HCT116 (cell line): ENCODE measurements around the gene FGF7.

ENCODE experiments used
- CTCF ChIP-seq, 3 experiments: fragments of 200-600 bp in 1 of 3; sonication (generic) in 1 of 3; IDR thresholded peaks in 2 of 3; conservative IDR thresholded peaks in 1 of 3; 2 replicates each; pipeline ENCODE4 v1.5.1; 2012 to 2017; ENCODE audit warnings: low read depth in 2 of 3, low read length in 2 of 3, antibody characterized with exemption in 1 of 3, borderline replicate concordance in 1 of 3, control low read depth in 1 of 3, mild to moderate bottlenecking in 1 of 3, mixed read lengths in 1 of 3, mixed run types in 1 of 3, moderate library complexity in 1 of 3; ENCODE audit not compliant: insufficient read depth in 1 of 3
- REST ChIP-seq: IDR thresholded peaks from 2 replicates; pipeline ENCODE4 v1.6.1; 2012; ENCODE audit warnings: low read depth
- SP1 ChIP-seq: IDR thresholded peaks from 2 replicates; pipeline ENCODE4 v1.6.1; 2012; ENCODE audit warnings: low read depth

DNA sequence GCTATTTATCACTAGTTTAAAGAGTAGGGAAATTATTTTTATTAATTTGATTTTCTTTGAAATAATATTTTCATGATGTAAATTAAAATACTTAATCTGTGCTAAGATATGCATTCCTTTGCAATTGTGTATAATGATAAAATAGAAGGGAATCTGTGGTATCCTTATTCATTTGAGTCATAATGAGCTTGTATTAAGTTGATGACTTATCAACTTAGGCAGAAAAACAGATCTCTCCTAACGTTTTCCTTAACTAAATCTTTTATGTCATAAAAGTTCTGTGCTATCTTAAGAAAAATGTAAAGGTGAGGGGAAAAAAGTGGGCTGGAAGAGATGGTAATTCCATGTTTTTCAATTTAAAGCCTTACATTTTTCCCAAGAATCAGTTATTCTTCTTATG, 1.9 kb downstream of the FGF7 start:
- TF ChIP-seq SP1 (no peak), CTCF (IDR thresholded peaks at IDR 0.05 in 2 of 3, conservative IDR thresholded peaks at IDR 0.05 in 1 of 3; ENCODE audit: borderline replicate concordance in 1 of 3, insufficient read depth in 1 of 3, low read depth in 2 of 3, low read length in 2 of 3) (no peak), REST (no peak)
